Epithelial cell of esophagus (primary cell): Measurements from ENCODE around the gene NTM.

ENCODE experiments used
- DNase-seq: peaks from one replicate; pipeline ENCODE4 v3.0.0; 2010; ENCODE audit warnings: low read depth
- H3K4me3 ChIP-seq: 2 replicates; pipeline ENCODE4 v1.5.1; 2011; ENCODE audit warnings: mild to moderate bottlenecking, low read length, control low read depth
- TF ChIP-seq, protein P1 (sequence below): IDR thresholded peaks from 2 replicates; pipeline ENCODE4 v1.5.1; 2011; ENCODE audit warnings: low read depth, mild to moderate bottlenecking, low read length, control low read depth, inconsistent platforms; ENCODE audit not compliant: insufficient read depth; ENCODE audit errors: missing control alignments

The NTM gene

DNA sequence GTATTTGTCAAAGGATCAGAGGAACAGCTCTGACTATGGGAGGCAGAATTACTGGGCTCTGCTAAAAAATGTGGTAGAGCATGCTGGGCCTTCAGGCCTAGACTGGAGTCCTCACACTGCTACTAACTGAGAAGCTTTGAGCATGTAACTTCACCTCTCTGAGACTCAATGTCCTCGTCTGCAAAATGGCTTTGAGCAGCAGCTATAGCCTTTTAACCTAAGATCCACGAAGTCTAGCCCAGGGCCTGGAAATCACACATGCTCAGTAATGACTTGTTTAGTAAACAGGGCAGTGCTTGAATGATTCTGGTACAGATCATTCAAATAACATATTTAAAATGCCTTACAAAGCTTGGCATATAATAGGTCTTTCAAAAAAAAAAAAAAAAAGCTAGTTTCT, 221.7 kb downstream of the NTM start:
- H3K4me3 ChIP-seq, result no peak overlapping the region
- DNase-seq, result no peak
- TF ChIP-seq, protein P1, sequence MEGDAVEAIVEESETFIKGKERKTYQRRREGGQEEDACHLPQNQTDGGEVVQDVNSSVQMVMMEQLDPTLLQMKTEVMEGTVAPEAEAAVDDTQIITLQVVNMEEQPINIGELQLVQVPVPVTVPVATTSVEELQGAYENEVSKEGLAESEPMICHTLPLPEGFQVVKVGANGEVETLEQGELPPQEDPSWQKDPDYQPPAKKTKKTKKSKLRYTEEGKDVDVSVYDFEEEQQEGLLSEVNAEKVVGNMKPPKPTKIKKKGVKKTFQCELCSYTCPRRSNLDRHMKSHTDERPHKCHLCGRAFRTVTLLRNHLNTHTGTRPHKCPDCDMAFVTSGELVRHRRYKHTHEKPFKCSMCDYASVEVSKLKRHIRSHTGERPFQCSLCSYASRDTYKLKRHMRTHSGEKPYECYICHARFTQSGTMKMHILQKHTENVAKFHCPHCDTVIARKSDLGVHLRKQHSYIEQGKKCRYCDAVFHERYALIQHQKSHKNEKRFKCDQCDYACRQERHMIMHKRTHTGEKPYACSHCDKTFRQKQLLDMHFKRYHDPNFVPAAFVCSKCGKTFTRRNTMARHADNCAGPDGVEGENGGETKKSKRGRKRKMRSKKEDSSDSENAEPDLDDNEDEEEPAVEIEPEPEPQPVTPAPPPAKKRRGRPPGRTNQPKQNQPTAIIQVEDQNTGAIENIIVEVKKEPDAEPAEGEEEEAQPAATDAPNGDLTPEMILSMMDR, result no peak

DNA sequence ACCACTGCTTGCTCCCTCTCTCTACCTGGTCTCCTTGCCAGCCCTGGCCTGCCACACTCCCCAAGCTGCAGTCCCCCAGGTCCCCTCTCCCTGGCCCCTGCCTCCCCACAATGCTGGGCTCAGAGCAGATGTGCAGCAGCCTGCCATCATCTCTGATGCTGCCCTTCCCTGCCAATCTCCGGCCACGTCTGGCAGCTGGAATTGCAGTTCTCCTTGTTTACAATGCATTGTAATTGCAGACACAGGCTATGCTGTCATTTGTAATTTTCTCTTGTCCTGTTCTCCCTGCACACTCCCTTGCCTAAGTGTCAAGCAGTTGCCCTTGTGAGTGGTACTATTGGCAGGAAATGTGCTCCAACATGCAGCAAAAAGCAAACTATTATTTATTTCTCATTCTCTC, 222.3 kb downstream of the NTM start:
- H3K4me3 ChIP-seq, result no peak overlapping the region
- TF ChIP-seq, protein P1, result no peak

DNA sequence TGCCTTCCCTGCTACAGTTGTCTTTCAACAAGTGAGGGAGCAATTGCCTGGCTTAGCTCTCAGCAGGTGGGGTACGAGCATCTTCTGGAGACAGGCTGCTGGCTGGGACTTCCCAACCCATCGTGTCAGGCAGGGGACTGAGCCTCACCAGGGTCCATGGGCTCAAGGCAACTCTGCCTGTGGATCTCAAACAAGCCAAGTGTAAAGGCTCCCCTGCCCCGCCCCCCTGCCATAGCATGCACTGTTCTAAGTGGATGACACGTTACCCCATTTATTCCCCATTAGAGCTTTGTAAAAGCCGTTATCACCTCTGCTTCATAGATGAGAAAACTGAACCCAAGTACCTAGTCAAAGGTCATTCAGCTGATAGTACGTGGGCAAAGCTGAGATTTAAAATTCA, 222.9 kb downstream of the NTM start:
- DNase-seq, result no peak
- H3K4me3 ChIP-seq, result no peak overlapping the region
- TF ChIP-seq, protein P1, result no peak

More for the DNA sequence above, 222.3 kb downstream of the NTM start:
- no peak for DNase-seq

DNA sequence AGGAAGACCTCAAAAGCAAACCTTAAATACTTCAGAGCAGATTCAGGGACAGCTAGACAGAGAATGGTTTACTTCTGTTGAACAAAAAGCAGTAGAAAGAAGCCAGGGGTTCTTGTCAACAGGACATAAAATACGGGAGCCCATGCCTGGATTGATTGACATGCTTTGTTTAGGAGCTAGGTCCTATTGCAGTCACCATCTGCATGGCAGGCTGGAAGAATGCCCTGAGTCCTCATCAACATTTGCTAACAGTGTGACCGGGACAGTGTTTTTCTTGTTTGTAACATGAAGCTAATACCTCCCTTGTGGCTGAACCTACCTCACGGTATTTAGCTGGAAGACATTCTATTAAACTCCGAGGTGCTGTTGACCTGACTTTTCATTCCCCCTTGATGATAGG, 225.4 kb downstream of the NTM start:
- no peak overlapping the region for H3K4me3 ChIP-seq
- DNase-seq, result no peak
- TF ChIP-seq, protein P1, result no peak

DNA sequence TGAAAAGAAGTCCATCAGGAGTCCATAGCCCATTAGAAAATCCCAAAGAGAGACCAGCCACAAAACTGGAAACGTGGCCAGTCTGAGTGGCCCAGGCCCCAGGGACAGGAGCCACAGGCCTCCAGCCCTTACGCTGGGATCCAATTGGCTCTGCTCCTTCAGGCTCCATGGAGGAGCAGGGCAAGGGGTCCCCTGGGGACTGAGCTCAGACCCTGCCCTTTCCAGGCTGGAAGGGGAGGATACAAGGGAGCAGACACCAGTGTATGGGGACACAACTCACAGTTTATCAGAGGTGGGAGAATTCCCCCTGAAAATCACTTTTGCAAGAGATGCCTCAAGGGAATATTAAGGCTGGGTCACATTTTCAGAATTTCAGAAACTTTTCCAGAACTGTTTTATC, 227.5 kb downstream of the NTM start:
- DNase-seq, result no peak
- TF ChIP-seq, protein P1, result no peak
- no peak overlapping the region for H3K4me3 ChIP-seq

DNA sequence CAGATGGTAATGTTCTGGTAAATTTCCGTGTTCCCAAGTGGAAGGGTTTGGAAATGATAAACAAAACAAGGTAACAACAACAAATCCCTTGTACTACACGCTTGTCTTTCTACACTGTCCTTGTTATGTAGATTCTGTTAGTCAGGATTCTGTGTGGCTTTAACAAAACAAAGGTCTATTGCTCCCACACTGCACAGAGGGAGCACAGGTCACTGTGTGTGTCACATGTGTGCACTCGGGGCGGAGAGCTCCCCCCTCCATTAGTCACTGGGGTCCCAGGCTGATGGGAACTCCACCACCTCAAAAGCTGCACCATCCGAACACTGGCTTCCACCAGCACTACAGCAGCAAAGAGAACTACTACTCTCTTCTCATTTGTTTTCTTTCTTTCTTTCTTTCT, 227.9 kb downstream of the NTM start:
- no peak for DNase-seq
- TF ChIP-seq, protein P1, result no peak
- H3K4me3 ChIP-seq, result no peak overlapping the region

DNA sequence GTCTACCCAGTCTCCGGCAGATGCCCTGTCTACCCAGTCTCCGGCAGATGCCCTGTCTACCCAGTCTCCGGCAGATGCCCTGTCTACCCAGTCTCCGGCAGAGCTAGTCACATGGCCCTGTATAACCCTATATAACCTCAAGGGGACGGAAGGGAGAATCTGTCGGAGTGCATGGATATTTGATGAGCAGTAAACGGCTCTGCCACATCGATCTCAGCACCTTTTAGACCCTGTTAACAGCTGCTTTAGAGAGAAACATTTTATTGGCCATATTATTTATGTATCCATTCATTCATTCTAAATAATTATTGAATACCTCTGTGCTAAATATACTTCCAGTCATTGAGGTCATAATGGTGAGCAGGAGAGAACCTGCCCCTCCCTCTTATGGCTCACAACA, 228.9 kb downstream of the NTM start:
- TF ChIP-seq, protein P1, result no peak
- DNase-seq, result no peak
- no peak overlapping the region for H3K4me3 ChIP-seq
